K562 (cell line): Measurements from ENCODE around the gene UVRAG. TPM values are rescaled to one million over a fixed set of nuclear protein-coding genes. Genes with fewer than 3 reads are reported as not detected.

ENCODE experiments used
- ATAC-seq: fragments of 200-7000 bp; cut with Tn5 transposase; 3 replicates; pipeline ENCODE4 v1.9.1; 2020; ENCODE audit warnings: moderate library complexity
- BruUV-seq: library from RNA; stranded (reverse); fragments of 400-500 nt; replicated peaks from 2 replicates; lab custom pipeline; 2021; lab: Mats Ljungman, UMichigan
- CTCF ChIA-PET: fragments of 300-600 bp; formaldehyde crosslinking; extraction: SDS; loops from one replicate; lab custom pipeline; 2021; ENCODE audit warnings: low intra/inter-chr PET ratio; lab: Yijun Ruan, JAX
- POLR2A ChIA-PET: fragments of 300-600, 350-650 bp; sonication (Branson Sonifier 250); formaldehyde crosslinking; extraction: SDS; loops from one replicate; lab custom pipeline; 2021; ENCODE audit warnings: antibody characterized with exemption, inconsistent platforms; lab: Yijun Ruan, JAX
- DNase-seq, 4 experiments: peaks; one replicate each; pipeline versions ENCODE4 v3.0.0 to v3.0.0-alpha.2; 2011 to 2018; ENCODE audit warnings: low spot score in 3 of 4, mixed read lengths in 3 of 4; ENCODE audit errors: extremely low read depth in 1 of 4
- FAIRE-seq: peaks from 2 replicates; lab custom pipeline; 2011; peaks lifted over from hg19 to GRCh38; lab: Jason Lieb, UNC
- H2AFZ ChIP-seq: 2 replicates; pipeline ENCODE4 v1.6.0; 2011; ENCODE audit warnings: low read depth, low read length, control low read depth, inconsistent platforms
- H3K27ac ChIP-seq: fragments of 200-600 bp; 3 replicates; pipeline ENCODE4 v1.8.0; 2011; ENCODE audit warnings: low read depth, mild to moderate bottlenecking, control low read depth, inconsistent platforms, low read length, moderate library complexity, mixed read lengths; ENCODE audit errors: extremely low read depth
- H3K27me3 ChIP-seq, 2 experiments: fragments of 300-600 bp in 1 of 2; 2 replicates in 1 of 2; 3 replicates in 1 of 2; pipeline versions ENCODE4 v1.6.0 to v1.8.0; 2011; ENCODE audit warnings: inconsistent platforms in 2 of 2, low read length in 2 of 2, mild to moderate bottlenecking in 1 of 2, mixed read lengths in 1 of 2, moderate library complexity in 1 of 2; ENCODE audit not compliant: control insufficient read depth in 2 of 2, insufficient read depth in 2 of 2
- H3K36me3 ChIP-seq: fragments of 300-600 bp; 3 replicates; pipeline ENCODE4 v1.8.0; 2011; ENCODE audit warnings: mild to moderate bottlenecking, low read length, inconsistent platforms; ENCODE audit not compliant: control insufficient read depth, insufficient read depth
- H3K4me1 ChIP-seq, 2 experiments: fragments of 200-600 bp in 1 of 2; replicated peaks in 1 of 2; 2 replicates in 1 of 2; 3 replicates in 1 of 2; pipeline versions ENCODE4 v1.5.1 to v1.8.0; 2011; ENCODE audit warnings: inconsistent platforms in 2 of 2, low read length in 2 of 2, mild to moderate bottlenecking in 1 of 2, mixed read lengths in 1 of 2, moderate library complexity in 1 of 2; ENCODE audit not compliant: control insufficient read depth in 2 of 2, insufficient read depth in 2 of 2
- H3K4me2 ChIP-seq: 2 replicates; pipeline ENCODE4 v1.6.1; 2011; ENCODE audit warnings: low read length, control low read depth, inconsistent platforms, mixed read lengths; ENCODE audit not compliant: insufficient read depth
- H3K4me3 ChIP-seq: fragments of 200-600 bp; sonication (generic), shearing (Covaris generic); 2 replicates; pipeline ENCODE4 v1.5.1; 2016; ENCODE audit warnings: control low read depth, inconsistent platforms
- H3K79me2 ChIP-seq: fragments of 200-600 bp; 3 replicates; pipeline ENCODE4 v1.8.0; 2011; ENCODE audit warnings: low read length, inconsistent platforms; ENCODE audit not compliant: control insufficient read depth, insufficient read depth
- H3K9ac ChIP-seq, 2 experiments: 2 replicates each; pipeline versions ENCODE4 v1.6.0 to v1.6.1; 2011; ENCODE audit warnings: low read depth in 2 of 2, low read length in 2 of 2, control low read depth in 1 of 2, inconsistent platforms in 1 of 2, mild to moderate bottlenecking in 1 of 2, mixed read lengths in 1 of 2; ENCODE audit not compliant: insufficient read depth in 1 of 2
- H3K9me1 ChIP-seq: one replicate; pipeline ENCODE4 v1.6.0; 2011; ENCODE audit warnings: inconsistent platforms, mild to moderate bottlenecking, low read length, moderate library complexity; ENCODE audit not compliant: control insufficient read depth, insufficient read depth
- H3K9me3 ChIP-seq: replicated peaks from 2 replicates; pipeline ENCODE4 v1.5.1; 2011; ENCODE audit warnings: low read depth, low read length, inconsistent platforms; ENCODE audit not compliant: control insufficient read depth, insufficient read depth
- H4K20me1 ChIP-seq: replicated peaks from 2 replicates; pipeline ENCODE4 v1.6.1; 2011; ENCODE audit warnings: low read length, inconsistent platforms, mixed read lengths; ENCODE audit not compliant: control insufficient read depth, insufficient read depth
- BDP1 ChIP-seq: IDR thresholded peaks from 3 replicates; pipeline ENCODE4 v1.6.1; 2011; ENCODE audit not compliant: insufficient read length, insufficient read depth
- CBX5 ChIP-seq: IDR thresholded peaks from 2 replicates; pipeline ENCODE4 v1.6.1; 2014; ENCODE audit warnings: low read depth, borderline replicate concordance
- EGR1 ChIP-seq: fragments of 450-650 bp; conservative IDR thresholded peaks from 2 replicates; pipeline ENCODE4 v1.6.1; 2017; ENCODE audit warnings: mild to moderate bottlenecking
- LEF1 ChIP-seq: fragments of 450-650 bp; IDR thresholded peaks from 2 replicates; pipeline ENCODE4 v1.6.1; 2016; ENCODE audit warnings: mild to moderate bottlenecking
- NBN ChIP-seq: fragments of 450-650 bp; IDR thresholded peaks from 2 replicates; pipeline ENCODE4 v1.6.1; 2016; ENCODE audit warnings: low read depth, mild to moderate bottlenecking
- PYGO2 ChIP-seq: fragments of 450-650 bp; IDR thresholded peaks from 2 replicates; pipeline ENCODE4 v1.6.1; 2016; ENCODE audit warnings: mild to moderate bottlenecking, missing genetic modification characterization, moderate library complexity, missing compliant biosample characterization
- RBBP5 ChIP-seq: fragments of 200-600 bp; sonication (generic); IDR thresholded peaks from 2 replicates; pipeline ENCODE4 v1.6.1; 2012; ENCODE audit warnings: borderline replicate concordance, mild to moderate bottlenecking, low read length, control low read depth, inconsistent platforms; ENCODE audit not compliant: insufficient read depth, poor library complexity, severe bottlenecking
- SNRNP70 ChIP-seq: fragments of 200-400 bp; formaldehyde crosslinking; optimal IDR thresholded peaks from 2 replicates; pipeline ENCODE3; 2017; ENCODE audit warnings: low read depth, low read length
- TCF3 ChIP-seq: sonication (generic); formaldehyde crosslinking; IDR thresholded peaks from 2 replicates; pipeline ENCODE4 v1.4.0; 2020; ENCODE audit warnings: mild to moderate bottlenecking, missing genetic modification reagents
- WGBS: fragments of 100-300 bp; shearing (Covaris generic); methylation state at CpG from one replicate; pipeline ENCODE4 v1.1.6; 2016; ENCODE audit warnings: low coverage, mixed read lengths; ENCODE audit not compliant: insufficient coverage; ENCODE audit errors: missing lambda C conversion rate; 5-methylcytosine and 5-hydroxymethylcytosine counted together
- in situ Hi-C: fragments of 300-500 bp; cut with MboI; formaldehyde crosslinking; loops from 4 replicates; pipeline ENCODE4 v1.15.0; 2018; ENCODE audit warnings: inconsistent platforms, mixed read lengths
- intact Hi-C: fragments of 100-400 bp; cut with micrococcal nuclease; formaldehyde crosslinking; loops from 2 replicates; pipeline ENCODE4 v1.14.2; 2022
- polyA plus RNA-seq, 8 experiments: library from polyadenylated mRNA; depleted of rRNA in 4 of 8; stranded (reverse) in 5 of 8; unstranded in 3 of 8; fragments of >200 nt; fragmentation: Nextera tagmentation in 2 of 8; fragmentation: Illumina TruSeq in 1 of 8; extraction: Ambion mirVana in 2 of 8; extraction: Trizol in 1 of 8; gene quantifications; 2 replicates each; pipeline versions ENCODE4 v1.2.1 to v1.2.3, GENCODE V29; 2011 to 2014; ENCODE audit warnings: inconsistent platforms in 1 of 8, missing spikeins in 1 of 8
- total RNA-seq, 7 experiments: library from RNA; depleted of rRNA in 6 of 7; stranded (reverse); fragments of >200 nt in 6 of 7; fragmentation: Illumina TruSeq in 2 of 7; extraction: Trizol in 2 of 7; gene quantifications; 2 replicates each; pipeline versions ENCODE4 v1.2.1 to v1.2.3, GENCODE V29; 2011 to 2021; ENCODE audit warnings: low replicate concordance in 1 of 7
- TF ChIP-seq, protein P1 (sequence below), 2 experiments: IDR thresholded peaks in 1 of 2; conservative IDR thresholded peaks in 1 of 2; 2 replicates each; pipeline ENCODE4 v1.6.1; 2016; ENCODE audit warnings: low read depth in 2 of 2, mild to moderate bottlenecking in 1 of 2, missing compliant biosample characterization in 1 of 2, missing genetic modification characterization in 1 of 2, moderate library complexity in 1 of 2
- TF ChIP-seq, protein P2 (sequence below): fragments of 250-450 bp; sonication (Bioruptor Pico); IDR thresholded peaks from 2 replicates; pipeline ENCODE4 v1.5.0; 2021

UVRAG gene
- total and polyA plus RNA-seq, 9 of the 15 experiments (the other 6 are each of a cell fraction or from before 2014, with no cell fraction given), result 3.1 to 17.8 (median 12.4) TPM

DNA sequence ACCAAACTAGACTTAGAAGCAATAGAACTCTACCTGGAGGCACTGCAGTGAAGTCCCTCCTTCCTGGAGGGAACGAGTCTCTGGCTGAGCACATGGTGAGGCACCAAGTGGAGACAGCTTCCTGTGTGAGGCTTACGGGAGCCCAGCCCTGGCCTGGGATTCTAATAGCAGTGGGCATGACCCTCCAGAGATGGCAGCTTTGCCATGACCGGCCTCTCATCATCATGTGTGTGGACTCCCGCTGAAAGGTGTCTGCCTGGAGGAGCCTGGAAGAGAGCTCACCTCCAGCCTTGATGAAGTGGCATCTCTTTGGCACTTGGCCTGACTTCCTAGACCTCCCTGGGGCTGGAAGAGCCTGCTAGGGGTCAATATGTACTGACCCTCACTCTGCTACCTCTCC is 38.5 kb upstream of the UVRAG start:
- ATAC-seq (no peak), DNase-seq (no peak), FAIRE-seq (no peak)
- Histone ChIP-seq H3K27ac (no peak overlapping the region), H3K79me2 (no peaks in the 10 kb centered on the region), H3K4me3 (no peak overlapping the region), H3K36me3 (no peaks in the 10 kb centered on the region), H2AFZ (no peak overlapping the region), H3K9me3 (no peaks in the 10 kb centered on the region), H3K9me1 (no peaks in the 10 kb centered on the region), H3K27me3 (no peaks in the 10 kb centered on the region), H3K9ac (no peak overlapping the region), H3K4me1 (peaks cover 15 to 17% of the 10 kb centered on the region in 2 experiments; a peak in 4 of 5 replicates), H4K20me1 (no peaks in the 10 kb centered on the region), H3K4me2 (no peak overlapping the region)
- POLR2A ChIA-PET, result interaction anchor here (1.6 kb wide), 1 partner anchor 12 kb away, joined by 6 read pairs; no protein-coding TSS in a partner anchor
- in situ Hi-C loops, result no loop called here
- BruUV-seq, result no TSS peak
- CTCF ChIA-PET, result no interaction called here
- 38% methylated on average over 4 of the region's 4 CpGs for WGBS
- intact Hi-C loops, result no loop called here
- no peak for TF ChIP-seq RBBP5
- no peak for TF ChIP-seq CBX5
- TF ChIP-seq SNRNP70, result no peak
- no peak for TF ChIP-seq EGR1
- TF ChIP-seq, protein P1, sequence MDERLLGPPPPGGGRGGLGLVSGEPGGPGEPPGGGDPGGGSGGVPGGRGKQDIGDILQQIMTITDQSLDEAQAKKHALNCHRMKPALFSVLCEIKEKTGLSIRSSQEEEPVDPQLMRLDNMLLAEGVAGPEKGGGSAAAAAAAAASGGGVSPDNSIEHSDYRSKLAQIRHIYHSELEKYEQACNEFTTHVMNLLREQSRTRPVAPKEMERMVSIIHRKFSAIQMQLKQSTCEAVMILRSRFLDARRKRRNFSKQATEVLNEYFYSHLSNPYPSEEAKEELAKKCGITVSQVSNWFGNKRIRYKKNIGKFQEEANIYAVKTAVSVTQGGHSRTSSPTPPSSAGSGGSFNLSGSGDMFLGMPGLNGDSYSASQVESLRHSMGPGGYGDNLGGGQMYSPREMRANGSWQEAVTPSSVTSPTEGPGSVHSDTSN (CRISPR knock-in tag; IDR thresholded peaks at IDR 0.05; ENCODE audit: low read depth), result no peak
- TF ChIP-seq, protein P1 (tag; conservative IDR thresholded peaks at IDR 0.05; ENCODE audit: low read depth), result no peak
- TF ChIP-seq, protein P2, sequence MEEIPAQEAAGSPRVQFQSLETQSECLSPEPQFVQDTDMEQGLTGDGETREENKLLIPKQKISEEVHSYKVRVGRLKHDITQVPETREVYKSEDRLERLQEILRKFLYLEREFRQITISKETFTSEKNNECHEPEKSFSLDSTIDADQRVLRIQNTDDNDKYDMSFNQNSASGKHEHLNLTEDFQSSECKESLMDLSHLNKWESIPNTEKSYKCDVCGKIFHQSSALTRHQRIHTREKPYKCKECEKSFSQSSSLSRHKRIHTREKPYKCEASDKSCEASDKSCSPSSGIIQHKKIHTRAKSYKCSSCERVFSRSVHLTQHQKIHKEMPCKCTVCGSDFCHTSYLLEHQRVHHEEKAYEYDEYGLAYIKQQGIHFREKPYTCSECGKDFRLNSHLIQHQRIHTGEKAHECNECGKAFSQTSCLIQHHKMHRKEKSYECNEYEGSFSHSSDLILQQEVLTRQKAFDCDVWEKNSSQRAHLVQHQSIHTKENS (CRISPR knock-in tag), result no peak
- no peak for TF ChIP-seq LEF1
- TF ChIP-seq PYGO2, result no peak
- no peak for TF ChIP-seq NBN
- TF ChIP-seq TCF3 (CRISPR knock-in tag), result no peak
- TF ChIP-seq BDP1, result no peak
